ENCODE results near the gene STKLD1. TPM values are rescaled to one million over a fixed set of nuclear protein-coding genes. Genes with fewer than 3 reads are reported as not detected.
A peak's percentile ranks its signal among the peaks of the same experiment; 100 is the strongest.

The STKLD1 gene
- total and polyA plus RNA-seq, 9 of the 15 experiments (the other 6 are each of a cell fraction or from before 2014, with no cell fraction given), result 0.10 to 0.65 (median 0.33) TPM; not detected in 2

DNA sequence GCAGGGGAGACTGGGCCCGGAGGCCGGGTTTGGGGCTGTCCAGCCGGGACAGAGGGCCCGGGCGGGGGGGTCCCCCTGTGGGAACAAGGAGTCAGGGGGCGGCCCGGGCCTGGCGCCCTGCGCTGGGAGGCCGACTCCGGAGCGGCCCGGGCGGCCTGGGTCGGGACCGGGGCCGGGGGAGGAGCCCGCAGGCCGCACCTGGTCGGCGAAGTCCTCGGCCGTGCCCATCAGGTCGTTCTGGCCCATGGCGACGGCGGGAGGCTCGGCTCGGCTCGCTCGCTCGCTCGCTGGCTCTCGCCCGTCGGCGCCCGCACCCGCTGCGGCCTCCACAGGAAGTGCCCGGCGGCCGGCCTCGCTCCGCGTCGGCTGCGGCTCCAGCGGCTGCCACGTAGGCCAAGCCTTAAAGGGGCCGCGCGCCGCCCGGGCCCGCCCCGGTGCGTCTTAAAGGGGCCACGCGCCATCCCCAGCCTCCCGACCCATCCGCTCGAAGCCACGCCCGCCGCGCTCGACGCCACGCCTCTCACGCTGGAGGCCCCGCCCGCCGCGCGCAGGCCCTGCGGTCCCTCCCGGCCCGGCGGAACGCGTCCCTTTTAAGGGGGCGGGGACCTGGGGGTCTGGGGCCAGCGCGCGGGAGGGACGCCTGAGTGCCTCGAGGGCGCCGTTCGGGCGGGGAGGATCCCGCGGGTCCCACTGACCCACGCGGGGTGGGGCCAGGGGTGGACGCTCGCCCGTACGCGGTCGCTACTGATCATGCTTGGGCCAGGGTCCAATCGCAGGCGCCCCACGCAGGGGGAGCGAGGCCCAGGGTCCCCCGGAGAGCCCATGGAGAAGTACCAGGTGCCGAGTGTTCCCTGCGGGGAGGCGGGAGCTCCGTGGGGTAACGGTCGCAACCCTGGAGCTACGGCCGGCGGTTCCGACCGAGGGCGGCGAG lies at the start of gene STKLD1, which contains the start of gene SURF4 (continued):
- TF ChIP-seq, protein P1, sequence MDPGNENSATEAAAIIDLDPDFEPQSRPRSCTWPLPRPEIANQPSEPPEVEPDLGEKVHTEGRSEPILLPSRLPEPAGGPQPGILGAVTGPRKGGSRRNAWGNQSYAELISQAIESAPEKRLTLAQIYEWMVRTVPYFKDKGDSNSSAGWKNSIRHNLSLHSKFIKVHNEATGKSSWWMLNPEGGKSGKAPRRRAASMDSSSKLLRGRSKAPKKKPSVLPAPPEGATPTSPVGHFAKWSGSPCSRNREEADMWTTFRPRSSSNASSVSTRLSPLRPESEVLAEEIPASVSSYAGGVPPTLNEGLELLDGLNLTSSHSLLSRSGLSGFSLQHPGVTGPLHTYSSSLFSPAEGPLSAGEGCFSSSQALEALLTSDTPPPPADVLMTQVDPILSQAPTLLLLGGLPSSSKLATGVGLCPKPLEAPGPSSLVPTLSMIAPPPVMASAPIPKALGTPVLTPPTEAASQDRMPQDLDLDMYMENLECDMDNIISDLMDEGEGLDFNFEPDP (CRISPR knock-in tag; IDR thresholded peaks at IDR 0.05), result no peak
- TF ChIP-seq PYGO2 (tag; IDR thresholded peaks at IDR 0.05), result no peak
- TF ChIP-seq ARID1B (IDR thresholded peaks at IDR 0.05), result no peak
- peak; percentile 80 for TF ChIP-seq HNRNPLL (IDR thresholded peaks at IDR 0.05; ENCODE audit: low read depth, low read length, poor library complexity, severe bottlenecking)
- no peak for TF ChIP-seq POU5F1 (IDR thresholded peaks at IDR 0.05; ENCODE audit: borderline replicate concordance, low read depth, low read length, partially characterized antibody)
- TF ChIP-seq ZNF408 (CRISPR knock-in tag; IDR thresholded peaks at IDR 0.05; ENCODE audit: low read depth), result no peak
- TF ChIP-seq CBX8 (IDR thresholded peaks at IDR 0.05; ENCODE audit: borderline replicate concordance, extremely low read depth, low read depth, low read length, poor library complexity, severe bottlenecking), result no peak
- TF ChIP-seq, protein P2, sequence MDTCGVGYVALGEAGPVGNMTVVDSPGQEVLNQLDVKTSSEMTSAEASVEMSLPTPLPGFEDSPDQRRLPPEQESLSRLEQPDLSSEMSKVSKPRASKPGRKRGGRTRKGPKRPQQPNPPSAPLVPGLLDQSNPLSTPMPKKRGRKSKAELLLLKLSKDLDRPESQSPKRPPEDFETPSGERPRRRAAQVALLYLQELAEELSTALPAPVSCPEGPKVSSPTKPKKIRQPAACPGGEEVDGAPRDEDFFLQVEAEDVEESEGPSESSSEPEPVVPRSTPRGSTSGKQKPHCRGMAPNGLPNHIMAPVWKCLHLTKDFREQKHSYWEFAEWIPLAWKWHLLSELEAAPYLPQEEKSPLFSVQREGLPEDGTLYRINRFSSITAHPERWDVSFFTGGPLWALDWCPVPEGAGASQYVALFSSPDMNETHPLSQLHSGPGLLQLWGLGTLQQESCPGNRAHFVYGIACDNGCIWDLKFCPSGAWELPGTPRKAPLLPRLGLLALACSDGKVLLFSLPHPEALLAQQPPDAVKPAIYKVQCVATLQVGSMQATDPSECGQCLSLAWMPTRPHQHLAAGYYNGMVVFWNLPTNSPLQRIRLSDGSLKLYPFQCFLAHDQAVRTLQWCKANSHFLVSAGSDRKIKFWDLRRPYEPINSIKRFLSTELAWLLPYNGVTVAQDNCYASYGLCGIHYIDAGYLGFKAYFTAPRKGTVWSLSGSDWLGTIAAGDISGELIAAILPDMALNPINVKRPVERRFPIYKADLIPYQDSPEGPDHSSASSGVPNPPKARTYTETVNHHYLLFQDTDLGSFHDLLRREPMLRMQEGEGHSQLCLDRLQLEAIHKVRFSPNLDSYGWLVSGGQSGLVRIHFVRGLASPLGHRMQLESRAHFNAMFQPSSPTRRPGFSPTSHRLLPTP (IDR thresholded peaks at IDR 0.05; ENCODE audit: borderline replicate concordance, extremely low read depth, insufficient read length), result no peak
- TF ChIP-seq, protein P3, sequence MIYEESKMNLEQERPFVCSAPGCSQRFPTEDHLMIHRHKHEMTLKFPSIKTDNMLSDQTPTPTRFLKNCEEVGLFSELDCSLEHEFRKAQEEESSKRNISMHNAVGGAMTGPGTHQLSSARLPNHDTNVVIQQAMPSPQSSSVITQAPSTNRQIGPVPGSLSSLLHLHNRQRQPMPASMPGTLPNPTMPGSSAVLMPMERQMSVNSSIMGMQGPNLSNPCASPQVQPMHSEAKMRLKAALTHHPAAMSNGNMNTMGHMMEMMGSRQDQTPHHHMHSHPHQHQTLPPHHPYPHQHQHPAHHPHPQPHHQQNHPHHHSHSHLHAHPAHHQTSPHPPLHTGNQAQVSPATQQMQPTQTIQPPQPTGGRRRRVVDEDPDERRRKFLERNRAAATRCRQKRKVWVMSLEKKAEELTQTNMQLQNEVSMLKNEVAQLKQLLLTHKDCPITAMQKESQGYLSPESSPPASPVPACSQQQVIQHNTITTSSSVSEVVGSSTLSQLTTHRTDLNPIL (CRISPR knock-in tag; IDR thresholded peaks at IDR 0.05), result no peak
- TF ChIP-seq, protein P4, sequence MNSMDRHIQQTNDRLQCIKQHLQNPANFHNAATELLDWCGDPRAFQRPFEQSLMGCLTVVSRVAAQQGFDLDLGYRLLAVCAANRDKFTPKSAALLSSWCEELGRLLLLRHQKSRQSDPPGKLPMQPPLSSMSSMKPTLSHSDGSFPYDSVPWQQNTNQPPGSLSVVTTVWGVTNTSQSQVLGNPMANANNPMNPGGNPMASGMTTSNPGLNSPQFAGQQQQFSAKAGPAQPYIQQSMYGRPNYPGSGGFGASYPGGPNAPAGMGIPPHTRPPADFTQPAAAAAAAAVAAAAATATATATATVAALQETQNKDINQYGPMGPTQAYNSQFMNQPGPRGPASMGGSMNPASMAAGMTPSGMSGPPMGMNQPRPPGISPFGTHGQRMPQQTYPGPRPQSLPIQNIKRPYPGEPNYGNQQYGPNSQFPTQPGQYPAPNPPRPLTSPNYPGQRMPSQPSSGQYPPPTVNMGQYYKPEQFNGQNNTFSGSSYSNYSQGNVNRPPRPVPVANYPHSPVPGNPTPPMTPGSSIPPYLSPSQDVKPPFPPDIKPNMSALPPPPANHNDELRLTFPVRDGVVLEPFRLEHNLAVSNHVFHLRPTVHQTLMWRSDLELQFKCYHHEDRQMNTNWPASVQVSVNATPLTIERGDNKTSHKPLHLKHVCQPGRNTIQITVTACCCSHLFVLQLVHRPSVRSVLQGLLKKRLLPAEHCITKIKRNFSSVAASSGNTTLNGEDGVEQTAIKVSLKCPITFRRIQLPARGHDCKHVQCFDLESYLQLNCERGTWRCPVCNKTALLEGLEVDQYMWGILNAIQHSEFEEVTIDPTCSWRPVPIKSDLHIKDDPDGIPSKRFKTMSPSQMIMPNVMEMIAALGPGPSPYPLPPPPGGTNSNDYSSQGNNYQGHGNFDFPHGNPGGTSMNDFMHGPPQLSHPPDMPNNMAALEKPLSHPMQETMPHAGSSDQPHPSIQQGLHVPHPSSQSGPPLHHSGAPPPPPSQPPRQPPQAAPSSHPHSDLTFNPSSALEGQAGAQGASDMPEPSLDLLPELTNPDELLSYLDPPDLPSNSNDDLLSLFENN (IDR thresholded peaks at IDR 0.05; ENCODE audit: low read depth in 2 of 2, low read length in 2 of 2), result no peak
- TF ChIP-seq, protein P5, sequence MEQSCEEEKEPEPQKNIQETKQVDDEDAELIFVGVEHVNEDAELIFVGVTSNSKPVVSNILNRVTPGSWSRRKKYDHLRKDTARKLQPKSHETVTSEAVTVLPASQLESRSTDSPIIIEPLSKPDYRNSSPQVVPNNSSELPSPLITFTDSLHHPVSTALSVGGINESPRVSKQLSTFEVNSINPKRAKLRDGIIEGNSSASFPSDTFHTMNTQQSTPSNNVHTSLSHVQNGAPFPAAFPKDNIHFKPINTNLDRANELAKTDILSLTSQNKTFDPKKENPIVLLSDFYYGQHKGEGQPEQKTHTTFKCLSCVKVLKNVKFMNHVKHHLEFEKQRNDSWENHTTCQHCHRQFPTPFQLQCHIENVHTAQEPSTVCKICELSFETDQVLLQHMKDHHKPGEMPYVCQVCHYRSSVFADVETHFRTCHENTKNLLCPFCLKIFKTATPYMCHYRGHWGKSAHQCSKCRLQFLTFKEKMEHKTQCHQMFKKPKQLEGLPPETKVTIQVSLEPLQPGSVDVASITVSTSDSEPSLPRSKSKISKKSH (CRISPR knock-in tag; IDR thresholded peaks at IDR 0.05), result no peak
- no peak for TF ChIP-seq RBM39 (optimal IDR thresholded peaks at IDR 0.05; ENCODE audit: low read depth, low read length)
- TF ChIP-seq KDM1A (IDR thresholded peaks at IDR 0.05), result no peak
- no peak for TF ChIP-seq ARID2 (IDR thresholded peaks at IDR 0.05)

All from K562 (cell line).